Neuron (in vitro differentiated cells): ENCODE measurements around the gene SLC13A4.
"Not testable (repeated sequence)": the region's sequence is repeated elsewhere in the genome, so short reads cannot be mapped to it uniquely, and the experiment has no call there.

ENCODE experiments used
- H2AFZ ChIP-seq: one replicate; pipeline ENCODE4 v1.6.1; 2013; ENCODE audit warnings: low read depth, mild to moderate bottlenecking, inconsistent platforms, low read length, moderate library complexity
- H3K27me3 ChIP-seq: one replicate; pipeline ENCODE4 v1.6.1; 2013; ENCODE audit warnings: low read length; ENCODE audit not compliant: insufficient read depth
- H3K36me3 ChIP-seq: one replicate; pipeline ENCODE4 v1.6.1; 2013; ENCODE audit warnings: low read length; ENCODE audit not compliant: insufficient read depth
- H3K4me1 ChIP-seq: one replicate; pipeline ENCODE4 v1.6.1; 2013; ENCODE audit warnings: low read length; ENCODE audit not compliant: insufficient read depth
- H3K4me3 ChIP-seq: 2 replicates; pipeline ENCODE4 v1.5.1; 2013; ENCODE audit warnings: mild to moderate bottlenecking, low read length, moderate library complexity
- H3K9me3 ChIP-seq: one replicate; pipeline ENCODE4 v1.6.1; 2013; ENCODE audit warnings: low read length

SLC13A4 gene

GRCh38 chr7:135711139-135711469 lies 16.9 kb downstream of the SLC13A4 start:
- peaks cover 12% of the 10 kb centered on the region for H3K4me1 ChIP-seq
- no peaks in the 10 kb centered on the region for H3K27me3 ChIP-seq
- no peaks in the 10 kb centered on the region for H3K9me3 ChIP-seq
- no peak overlapping the region for H3K4me3 ChIP-seq
- no peak overlapping the region for H2AFZ ChIP-seq
- no peaks in the 10 kb centered on the region for H3K36me3 ChIP-seq

DNA sequence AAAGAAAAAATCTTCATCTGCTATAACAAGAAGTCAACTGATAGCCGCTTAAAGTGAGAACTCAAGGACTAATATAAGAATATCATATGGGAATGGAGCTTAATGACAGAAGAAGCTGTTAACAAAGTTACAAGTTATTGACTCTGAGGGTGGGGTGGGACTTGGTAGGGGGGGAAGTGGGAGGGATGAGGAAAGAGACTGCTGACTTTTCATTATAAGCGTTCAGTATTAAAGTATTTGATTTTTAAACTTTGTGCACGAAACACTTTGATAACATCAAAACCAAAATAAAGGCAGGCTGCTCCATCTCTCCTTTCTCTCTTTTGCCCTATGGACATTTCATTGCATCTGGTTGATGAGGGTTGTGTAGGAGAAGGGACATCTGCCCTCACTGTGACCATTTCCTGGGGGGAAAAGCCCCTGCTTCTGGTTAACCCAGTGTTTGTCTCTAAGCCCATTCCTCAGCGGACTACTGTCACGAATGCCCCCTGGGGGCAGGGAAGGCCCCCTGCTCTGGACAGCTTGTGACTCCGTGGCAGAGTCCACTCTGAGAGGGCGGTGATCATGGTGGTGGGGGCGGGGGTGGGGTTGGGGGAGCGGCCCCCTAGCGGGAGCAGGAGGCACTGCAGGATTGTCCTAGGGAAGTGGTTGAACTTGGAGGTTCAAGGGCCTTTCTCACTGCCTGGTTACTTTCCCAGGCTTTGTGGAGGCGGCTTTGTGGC lies 17.4 kb downstream of the SLC13A4 start:
- Histone ChIP-seq H3K4me3 (no peak overlapping the region), H3K36me3 (no peaks in the 10 kb centered on the region), H3K4me1 (peaks cover 12% of the 10 kb centered on the region), H3K27me3 (no peaks in the 10 kb centered on the region), H3K9me3 (no peaks in the 10 kb centered on the region), H2AFZ (no peak overlapping the region)

GRCh38 chr7:135709508-135709907 lies 18.5 kb downstream of the SLC13A4 start:
- Histone ChIP-seq H3K36me3 (no peaks in the 10 kb centered on the region), H3K4me3 (no peak overlapping the region), H3K4me1 (peaks cover 7% of the 10 kb centered on the region), H3K9me3 (no peaks in the 10 kb centered on the region), H2AFZ (no peak overlapping the region), H3K27me3 (no peaks in the 10 kb centered on the region)

DNA sequence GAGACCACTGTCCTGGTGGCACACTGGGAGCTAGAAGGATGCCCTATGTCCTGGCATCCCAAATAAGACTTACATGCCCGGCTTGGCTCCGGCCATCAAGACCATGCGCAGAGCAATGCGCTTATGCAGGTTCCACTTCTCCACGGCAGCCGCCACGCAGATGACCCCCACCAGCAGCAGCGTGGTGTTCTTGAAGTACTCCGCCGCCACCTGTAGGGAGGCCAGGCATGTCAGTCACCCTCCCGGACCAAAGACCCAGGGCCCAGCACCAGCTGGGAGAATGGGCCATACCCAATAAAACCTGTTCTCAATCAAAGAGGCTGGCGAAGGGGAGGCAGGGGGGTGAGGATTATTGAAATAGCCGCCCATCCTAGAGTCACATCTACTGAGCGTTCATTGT lies 19.9 kb downstream of the SLC13A4 start:
- Histone ChIP-seq H3K9me3 (no peaks in the 10 kb centered on the region), H2AFZ (no peak overlapping the region), H3K4me3 (no peak overlapping the region), H3K4me1 (no peaks in the 10 kb centered on the region), H3K27me3 (no peaks in the 10 kb centered on the region), H3K36me3 (no peaks in the 10 kb centered on the region)

GRCh38 chr7:135707570-135707966 lies 20.4 kb downstream of the SLC13A4 start:
- H3K9me3 ChIP-seq, result no peaks in the 10 kb centered on the region
- H3K4me1 ChIP-seq, result no peaks in the 10 kb centered on the region
- no peaks in the 10 kb centered on the region for H3K36me3 ChIP-seq
- H2AFZ ChIP-seq, result no peak overlapping the region
- H3K4me3 ChIP-seq, result no peak overlapping the region
- no peaks in the 10 kb centered on the region for H3K27me3 ChIP-seq

DNA sequence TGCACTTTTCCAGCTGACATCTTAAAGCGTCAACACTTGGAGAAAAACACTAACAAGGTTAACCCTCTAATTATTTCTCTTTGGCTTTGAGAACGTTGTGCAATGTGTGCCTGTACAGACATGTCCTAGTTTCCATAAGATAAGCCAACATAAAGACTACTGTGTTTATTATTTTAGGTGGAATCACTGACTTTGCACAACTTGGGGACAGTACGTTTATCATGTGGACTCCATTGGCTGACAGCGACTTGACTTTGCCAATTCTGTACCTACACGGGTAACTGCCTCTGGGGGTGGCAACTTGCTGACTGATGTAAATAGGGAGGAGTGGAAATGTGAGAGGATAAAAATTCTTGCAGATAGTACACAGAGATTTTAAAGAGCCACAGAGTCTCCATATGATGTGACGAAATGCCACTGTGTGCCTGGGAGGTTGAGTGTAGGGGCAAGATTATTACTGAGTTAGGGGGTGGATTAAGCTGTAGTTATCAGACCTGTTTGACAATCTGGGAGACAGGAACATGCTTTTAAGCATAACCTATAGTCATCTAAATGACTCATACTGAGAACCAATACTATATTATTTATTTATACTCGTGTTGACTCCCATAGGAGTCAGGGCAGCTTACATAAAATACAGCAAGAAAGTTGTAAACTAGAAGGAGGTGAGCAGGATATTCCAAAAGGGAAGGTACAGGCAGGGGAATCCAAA lies 21.0 kb downstream of the SLC13A4 start:
- no peak overlapping the region for H3K4me3 ChIP-seq
- H3K27me3 ChIP-seq, result no peaks in the 10 kb centered on the region
- H2AFZ ChIP-seq, result no peak overlapping the region
- H3K36me3 ChIP-seq, result no peaks in the 10 kb centered on the region
- H3K4me1 ChIP-seq, result no peaks in the 10 kb centered on the region
- H3K9me3 ChIP-seq, result no peaks in the 10 kb centered on the region

DNA sequence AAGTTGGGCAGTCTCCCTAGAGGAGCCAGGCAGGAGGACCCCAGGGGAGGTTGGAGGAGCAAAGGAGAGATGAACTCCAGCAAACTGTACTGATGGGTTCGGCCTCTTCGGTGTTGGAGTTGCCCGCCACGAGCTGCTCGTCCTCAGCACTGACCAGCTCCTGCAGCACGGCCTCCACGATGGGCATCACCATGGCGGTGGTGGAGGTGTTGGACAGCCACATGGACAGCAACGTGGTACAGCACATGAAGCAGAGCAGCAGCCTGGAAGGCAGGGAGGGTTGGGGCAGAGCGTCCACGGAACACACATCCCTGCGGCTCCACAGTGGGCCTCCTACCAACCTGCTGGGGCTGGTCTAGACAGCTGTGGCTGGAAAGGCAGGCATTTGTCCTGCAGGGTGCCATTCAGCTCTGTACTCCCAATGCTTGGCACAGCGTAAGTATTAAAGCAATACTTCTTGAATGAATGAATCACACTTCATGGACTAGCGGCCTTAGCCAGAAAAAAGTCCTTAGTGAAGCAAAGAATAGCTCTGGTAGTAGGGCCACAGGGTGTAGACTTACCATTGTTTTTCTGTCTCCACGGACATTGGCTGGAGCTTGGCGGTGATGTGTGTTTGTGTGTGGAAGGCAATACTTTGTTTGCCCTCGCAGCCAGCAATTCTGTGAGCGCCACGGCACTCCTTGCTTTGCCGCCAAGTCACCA lies 21.8 kb downstream of the SLC13A4 start:
- Histone ChIP-seq H3K36me3 (no peaks in the 10 kb centered on the region), H3K4me3 (no peak overlapping the region)

DNA sequence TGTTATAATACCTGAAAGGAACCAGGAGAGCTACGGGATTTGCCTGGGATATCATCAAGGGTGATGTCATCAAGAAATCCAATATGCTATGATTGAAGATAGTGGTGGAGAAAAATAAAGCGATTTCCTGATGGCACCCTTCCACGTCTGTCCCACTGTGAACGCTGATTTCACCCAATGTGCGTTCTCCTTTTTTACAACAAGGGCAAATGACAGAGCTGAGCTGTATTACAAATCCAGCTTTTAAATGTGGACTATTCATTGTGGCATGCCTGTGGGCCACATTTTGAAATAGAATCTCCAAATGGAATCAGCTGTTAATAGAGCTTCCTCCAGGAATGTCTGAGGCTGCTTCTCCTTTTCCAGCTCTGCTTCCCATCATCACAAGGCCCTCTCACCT lies 23.3 kb downstream of the SLC13A4 start:
- Histone ChIP-seq H3K36me3 (no peaks in the 10 kb centered on the region), H3K4me3 (no peak overlapping the region), H3K27me3 (no peaks in the 10 kb centered on the region), H2AFZ (no peak overlapping the region), H3K4me1 (no peaks in the 10 kb centered on the region), H3K9me3 (no peaks in the 10 kb centered on the region)

More for the DNA sequence above, 21.8 kb downstream of the SLC13A4 start:
- Histone ChIP-seq H3K9me3 (no peaks in the 10 kb centered on the region), H3K4me1 (no peaks in the 10 kb centered on the region), H3K27me3 (no peaks in the 10 kb centered on the region), H2AFZ (no peak overlapping the region)

DNA sequence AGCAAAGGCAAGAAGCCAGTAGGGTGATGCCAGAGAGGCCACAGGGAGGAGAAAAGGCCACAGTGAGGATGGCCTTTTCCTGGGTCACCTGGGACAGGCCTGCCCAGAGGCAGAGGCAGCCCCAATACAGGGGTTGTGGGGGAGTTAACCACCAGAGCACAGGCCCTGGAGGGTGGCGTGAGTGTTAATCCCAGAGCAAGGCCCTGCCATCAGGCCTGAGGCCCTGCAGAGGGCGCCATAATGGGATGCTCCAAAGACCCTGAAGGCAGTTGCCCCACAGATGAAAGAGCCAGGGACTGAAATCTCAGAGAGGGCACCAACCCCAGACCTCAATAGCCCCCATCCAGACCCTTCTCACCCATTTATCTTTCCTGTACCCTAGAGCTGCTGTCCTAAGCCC lies 23.9 kb downstream of the SLC13A4 start:
- no peaks in the 10 kb centered on the region for H3K36me3 ChIP-seq
- no peak overlapping the region for H3K4me3 ChIP-seq

GRCh38 chr7:135697276-135698049 lies 30.5 kb downstream of the SLC13A4 start:
- Histone ChIP-seq H3K4me1 (no peaks in the 10 kb centered on the region), H3K9me3 (no peaks in the 10 kb centered on the region), H3K4me3 (no peak overlapping the region), H3K27me3 (no peaks in the 10 kb centered on the region), H2AFZ (no peak overlapping the region), H3K36me3 (peaks cover 4% of the 10 kb centered on the region)

More for the DNA sequence above, 23.9 kb downstream of the SLC13A4 start:
- Histone ChIP-seq H3K4me1 (no peaks in the 10 kb centered on the region), H3K27me3 (no peaks in the 10 kb centered on the region), H3K9me3 (no peaks in the 10 kb centered on the region), H2AFZ (no peak overlapping the region)

DNA sequence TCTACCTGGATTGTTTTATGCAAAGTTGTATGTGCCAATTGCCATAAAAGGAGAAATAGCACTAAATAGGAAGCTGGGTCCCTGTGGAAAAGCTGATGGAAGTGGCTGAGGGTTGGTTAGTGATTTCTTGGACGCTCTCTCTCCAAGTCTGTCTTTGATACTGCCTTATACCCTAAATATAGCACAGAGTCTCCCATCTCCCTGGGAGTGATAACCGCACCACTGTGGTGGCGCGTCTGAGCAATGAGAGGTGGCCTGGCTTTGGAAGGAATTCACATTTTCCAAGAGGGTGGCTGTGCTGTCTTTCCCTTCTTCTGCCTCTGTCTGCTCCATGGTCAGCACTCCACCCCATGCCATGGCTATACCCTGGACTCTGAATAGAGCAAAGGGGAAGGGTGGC lies 34.4 kb downstream of the SLC13A4 start:
- H3K4me1 ChIP-seq, result no peaks in the 10 kb centered on the region
- peaks cover 18% of the 10 kb centered on the region for H3K36me3 ChIP-seq

GRCh38 chr7:135692606-135693005 lies 35.4 kb downstream of the SLC13A4 start:
- H3K4me3 ChIP-seq, H3K27me3 ChIP-seq, H3K4me1 ChIP-seq, H2AFZ ChIP-seq, H3K9me3 ChIP-seq: not testable (repeated sequence)
- H3K36me3 ChIP-seq, result peaks cover 18% of the 10 kb centered on the region

More for the DNA sequence above, 34.4 kb downstream of the SLC13A4 start:
- H3K9me3 ChIP-seq, result no peaks in the 10 kb centered on the region
- no peak overlapping the region for H2AFZ ChIP-seq
- no peak overlapping the region for H3K4me3 ChIP-seq
- H3K27me3 ChIP-seq, result no peaks in the 10 kb centered on the region

GRCh38 chr7:135692055-135692454 lies 35.9 kb downstream of the SLC13A4 start:
- no peaks in the 10 kb centered on the region for H3K9me3 ChIP-seq
- H3K4me3 ChIP-seq, result no peak overlapping the region
- no peaks in the 10 kb centered on the region for H3K27me3 ChIP-seq
- peaks cover 18% of the 10 kb centered on the region for H3K36me3 ChIP-seq
- H2AFZ ChIP-seq, result no peak overlapping the region
- no peaks in the 10 kb centered on the region for H3K4me1 ChIP-seq
